Adrenal gland (tissue), 12 donors: ENCODE measurements around the gene SWAP70. TPM values are rescaled to one million over a fixed set of nuclear protein-coding genes. Genes with fewer than 3 reads are reported as not detected.

Experiments used
- DNase-seq, 7 donors: peaks; one replicate each; pipeline ENCODE4 v3.0.0-alpha.2; 2019 to 2020
- H3K27ac ChIP-seq, 5 donors: fragments of 200-600 bp; sonication (generic) in 4 of 5; 1 replicate in 3 of 5; 2 replicates in 2 of 5; pipeline versions ENCODE4 v1.5.1 to v1.8.0; 2016 to 2020; ENCODE audit warnings: mild to moderate bottlenecking in 1 of 5
- H3K27me3 ChIP-seq: fragments of 200-600 bp; 2 replicates; pipeline ENCODE4 v1.8.0; 2021
- H3K36me3 ChIP-seq, 2 donors: fragments of 200-600 bp; replicated peaks in 1 of 2; 1 replicate in 1 of 2; 2 replicates in 1 of 2; pipeline versions ENCODE4 v1.5.1 to v1.8.0; 2018 to 2022
- H3K4me1 ChIP-seq, 2 donors: fragments of 200-600 bp; replicated peaks in 1 of 2; 1 replicate in 1 of 2; 2 replicates in 1 of 2; pipeline versions ENCODE4 v1.5.1 to v1.8.0; 2018 to 2021
- H3K4me3 ChIP-seq, 4 donors: fragments of 200-600 bp; sonication (generic) in 3 of 4; one replicate each; pipeline ENCODE4 v1.5.1; 2016 to 2018
- H3K9me3 ChIP-seq, 3 donors: fragments of 200-600 bp; sonication (generic) in 1 of 3; replicated peaks in 1 of 3; 1 replicate in 2 of 3; 2 replicates in 1 of 3; pipeline versions ENCODE4 v1.5.1 to v1.8.0; 2016 to 2021
- POLR2A ChIP-seq, 2 donors: fragments of 450-650 bp; IDR thresholded peaks; one replicate each; pipeline ENCODE4 v1.6.1; 2017; ENCODE audit warnings: antibody characterized with exemption in 2 of 2, mild to moderate bottlenecking in 2 of 2, moderate library complexity in 1 of 2
- WGBS, 4 donors: extraction: QIAGEN DNeasy Blood & Tissue Kit in 2 of 4; methylation state at CpG; one replicate each; pipeline versions ENCODE4 v1.1.5 to v1.1.7; 2013 to 2017; 5-methylcytosine and 5-hydroxymethylcytosine counted together
- intact Hi-C, 2 donors: fragments of 100-400 bp; cut with DNase I; formaldehyde crosslinking; loops; one replicate each; pipeline versions ENCODE4 v1.14.1 to v1.15.0; 2022 to 2023
- polyA plus RNA-seq, 3 donors: library from polyadenylated mRNA; stranded (reverse); fragments of 200-250 nt in 2 of 3; fragments of 350-450 nt in 1 of 3; fragmentation: Illumina TruSeq in 1 of 3; extraction: RNeasy Lipid Tissue Mini Kit (QIAGEN cat#74804) in 1 of 3; gene quantifications; one replicate each; pipeline ENCODE4 v1.2.3, GENCODE V29; 2013 to 2014
- total RNA-seq, 9 donors: library from RNA; depleted of rRNA in 4 of 9; stranded (reverse); fragments of >200 nt in 4 of 9; fragments of 120-200 nt in 1 of 9; fragmentation: NEBNext Ultra II Directional in 1 of 9; extraction: Animal tissue kit (Norgen Biotek cat#: 25700) in 1 of 9; gene quantifications; one replicate each; pipeline versions ENCODE4 v1.1.0 to v1.2.4, GENCODE V29; 2013 to 2023
- TF ChIP-seq, protein P1 (sequence below), 6 experiments: fragments of 450-650 bp in 4 of 6; fragments of 200-600 bp in 2 of 6; sonication (generic) in 1 of 6; IDR thresholded peaks; 1 replicate in 5 of 6; 2 replicates in 1 of 6; pipeline versions ENCODE4 v1.5.1 to v1.8.0; 2016 to 2021; ENCODE audit warnings: antibody characterized with exemption in 6 of 6, mild to moderate bottlenecking in 2 of 6, moderate library complexity in 1 of 6
- donor health status: healthy with polysubstance abuse.
- donor health status: Bipolar disorder and iron deficiency.
- donor health status: DM: yes; HTN: yes; CAD: no.
- donor health status: DM: no; HTN: no; CAD: no.
- donor health status: DM: no; HTN: no; CAD: no.
- donor health status: DM: yes; HTN: yes; CAD: no.

The SWAP70 gene
- total and polyA plus RNA-seq, 12 donors, result 6.5 to 23.5 (median 17.0) TPM

- Histone ChIP-seq H3K27me3 (no peaks in the 10 kb centered on the region), H3K4me1 (peaks cover 0 to 8% of the 10 kb centered on the region in 2 donors), H3K9me3 (peaks cover 0 to 7% (median 0%) of the 10 kb centered on the region in 3 donors), H3K4me3 (no peak overlapping the region), H3K27ac (no peak overlapping the region), H3K36me3 (no peaks in the 10 kb centered on the region)
- intact Hi-C loops, result no loop called here
- WGBS, 4 donors, result 86 to 88% (median 87%) methylated on average over 6 of the region's 6 CpGs
- TF ChIP-seq POLR2A (IDR thresholded peaks at IDR 0.05), result no peak
- TF ChIP-seq, protein P1, sequence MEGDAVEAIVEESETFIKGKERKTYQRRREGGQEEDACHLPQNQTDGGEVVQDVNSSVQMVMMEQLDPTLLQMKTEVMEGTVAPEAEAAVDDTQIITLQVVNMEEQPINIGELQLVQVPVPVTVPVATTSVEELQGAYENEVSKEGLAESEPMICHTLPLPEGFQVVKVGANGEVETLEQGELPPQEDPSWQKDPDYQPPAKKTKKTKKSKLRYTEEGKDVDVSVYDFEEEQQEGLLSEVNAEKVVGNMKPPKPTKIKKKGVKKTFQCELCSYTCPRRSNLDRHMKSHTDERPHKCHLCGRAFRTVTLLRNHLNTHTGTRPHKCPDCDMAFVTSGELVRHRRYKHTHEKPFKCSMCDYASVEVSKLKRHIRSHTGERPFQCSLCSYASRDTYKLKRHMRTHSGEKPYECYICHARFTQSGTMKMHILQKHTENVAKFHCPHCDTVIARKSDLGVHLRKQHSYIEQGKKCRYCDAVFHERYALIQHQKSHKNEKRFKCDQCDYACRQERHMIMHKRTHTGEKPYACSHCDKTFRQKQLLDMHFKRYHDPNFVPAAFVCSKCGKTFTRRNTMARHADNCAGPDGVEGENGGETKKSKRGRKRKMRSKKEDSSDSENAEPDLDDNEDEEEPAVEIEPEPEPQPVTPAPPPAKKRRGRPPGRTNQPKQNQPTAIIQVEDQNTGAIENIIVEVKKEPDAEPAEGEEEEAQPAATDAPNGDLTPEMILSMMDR (IDR thresholded peaks at IDR 0.05), result no peak
- DNase-seq, result no peak
Observed at GRCh38 chr11:9629064-9629463, 34.8 kb upstream of the SWAP70 start.

DNA sequence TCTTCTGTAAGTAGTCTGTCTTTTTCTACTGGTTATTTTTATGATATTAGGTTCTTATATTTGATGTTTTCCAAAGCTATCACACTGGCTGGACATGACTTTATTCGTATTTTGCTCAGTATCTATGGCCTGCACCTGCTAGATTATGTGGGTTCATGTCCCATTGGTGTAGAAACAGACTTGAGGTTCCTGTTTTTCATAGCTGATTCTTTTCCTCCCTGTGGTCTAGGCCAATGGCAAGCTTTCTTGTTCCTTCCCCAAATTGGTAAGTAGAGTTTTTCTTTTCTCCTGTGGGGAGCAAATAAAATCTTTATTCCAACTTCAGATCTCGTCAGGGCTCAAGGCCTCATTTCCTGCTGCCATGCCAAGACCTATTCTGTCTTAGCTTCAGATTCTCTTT, 30.2 kb upstream of the SWAP70 start:
- no peak for DNase-seq
- Histone ChIP-seq H3K27ac (no peak overlapping the region), H3K36me3 (no peaks in the 10 kb centered on the region), H3K4me1 (peaks cover 0 to 4% of the 10 kb centered on the region in 2 donors), H3K4me3 (no peak overlapping the region), H3K27me3 (no peaks in the 10 kb centered on the region), H3K9me3 (peaks cover 0 to 7% (median 0%) of the 10 kb centered on the region in 3 donors)
- WGBS, 4 donors, result 46 to 65% (median 54%) methylated on average over 2 of the region's 2 CpGs
- TF ChIP-seq, protein P1 (IDR thresholded peaks at IDR 0.05), result no peak
- TF ChIP-seq POLR2A (IDR thresholded peaks at IDR 0.05), result no peak
- intact Hi-C loops, result no loop called here

- no peaks in the 10 kb centered on the region for H3K27me3 ChIP-seq
- no peak for DNase-seq
- H3K27ac ChIP-seq, result no peak overlapping the region
- intact Hi-C loops, result no loop called here
- peaks cover 0 to 7% (median 0%) of the 10 kb centered on the region in 3 donors for H3K9me3 ChIP-seq
- TF ChIP-seq POLR2A (IDR thresholded peaks at IDR 0.05), result no peak
- TF ChIP-seq, protein P1 (IDR thresholded peaks at IDR 0.05), result no peak
- H3K36me3 ChIP-seq, result no peaks in the 10 kb centered on the region
- 82 to 100% (median 97%) methylated on average over 1 of the region's 1 CpG; no CpG with 5 or more reads in 1 of the 4 donors for WGBS, 4 donors
- H3K4me1 ChIP-seq, result peaks cover 0 to 7% of the 10 kb centered on the region in 2 donors
- H3K4me3 ChIP-seq, result no peak overlapping the region
Observed at GRCh38 chr11:9636691-9637090, 27.2 kb upstream of the SWAP70 start.

GRCh38 chr11:9639099-9639498, 24.8 kb upstream of the SWAP70 start:
- peak in 6 of 7 donors; percentile 38 to 82 (median 56) for DNase-seq
- intact Hi-C loops, result no loop called here
- WGBS, 4 donors, result 54 to 67% (median 61%) methylated on average over 5 of the region's 5 CpGs

More at GRCh38 chr11:9639099-9639498, 24.8 kb upstream of the SWAP70 start:
- H3K27ac ChIP-seq, result peak overlapping the region in 2 of 5 donors; percentile 54 to 76
- H3K36me3 ChIP-seq, result no peaks in the 10 kb centered on the region
- TF ChIP-seq, protein P1 (IDR thresholded peaks at IDR 0.05), result no peak
- no peak for TF ChIP-seq POLR2A (IDR thresholded peaks at IDR 0.05)
- H3K4me1 ChIP-seq, result peaks cover 0 to 7% of the 10 kb centered on the region in 2 donors
- no peaks in the 10 kb centered on the region for H3K9me3 ChIP-seq
- no peaks in the 10 kb centered on the region for H3K27me3 ChIP-seq
- no peak overlapping the region for H3K4me3 ChIP-seq
